Stimulated activated naive B cell treated with anti-CD40 and anti-IgM and Interleukin-4, amounts not matched to agents 10 μg/mL and 1 μg/mL and 100 μg/mL, for 72 hours (primary cell): Measurements from ENCODE around the gene S100A4.

Experiments used
- ATAC-seq, 2 donors: fragments of 150-1000 bp; cut with Tn5 transposase; replicated peaks; 2 replicates each; pipeline ENCODE4 v1.10.0; 2021; ENCODE audit warnings: moderate library complexity in 1 of 2
- DNase-seq: peaks from one replicate; pipeline ENCODE4 v3.0.0; 2021
- H3K27ac Mint-ChIP-seq: one replicate; pipeline ENCODE4 v1.8.0; 2022; ENCODE audit warnings: mild to moderate bottlenecking, mixed read lengths
- H3K27me3 Mint-ChIP-seq, 2 donors: one replicate each; pipeline ENCODE4 v1.8.0; 2022; ENCODE audit warnings: mixed read lengths in 2 of 2
- H3K36me3 Mint-ChIP-seq, 2 donors: one replicate each; pipeline ENCODE4 v1.8.0; 2022; ENCODE audit warnings: mixed read lengths in 2 of 2, mild to moderate bottlenecking in 1 of 2
- H3K4me1 Mint-ChIP-seq, 2 donors: one replicate each; pipeline ENCODE4 v1.8.0; 2022; ENCODE audit warnings: mixed read lengths in 2 of 2, mild to moderate bottlenecking in 1 of 2
- H3K4me3 Mint-ChIP-seq, 2 donors: one replicate each; pipeline ENCODE4 v1.8.0; 2022; ENCODE audit warnings: mild to moderate bottlenecking in 2 of 2, mixed read lengths in 2 of 2, moderate library complexity in 1 of 2
- H3K9me3 Mint-ChIP-seq, 2 donors: one replicate each; pipeline ENCODE4 v1.8.0; 2022; ENCODE audit warnings: mixed read lengths in 2 of 2, mild to moderate bottlenecking in 1 of 2

S100A4 gene

DNA sequence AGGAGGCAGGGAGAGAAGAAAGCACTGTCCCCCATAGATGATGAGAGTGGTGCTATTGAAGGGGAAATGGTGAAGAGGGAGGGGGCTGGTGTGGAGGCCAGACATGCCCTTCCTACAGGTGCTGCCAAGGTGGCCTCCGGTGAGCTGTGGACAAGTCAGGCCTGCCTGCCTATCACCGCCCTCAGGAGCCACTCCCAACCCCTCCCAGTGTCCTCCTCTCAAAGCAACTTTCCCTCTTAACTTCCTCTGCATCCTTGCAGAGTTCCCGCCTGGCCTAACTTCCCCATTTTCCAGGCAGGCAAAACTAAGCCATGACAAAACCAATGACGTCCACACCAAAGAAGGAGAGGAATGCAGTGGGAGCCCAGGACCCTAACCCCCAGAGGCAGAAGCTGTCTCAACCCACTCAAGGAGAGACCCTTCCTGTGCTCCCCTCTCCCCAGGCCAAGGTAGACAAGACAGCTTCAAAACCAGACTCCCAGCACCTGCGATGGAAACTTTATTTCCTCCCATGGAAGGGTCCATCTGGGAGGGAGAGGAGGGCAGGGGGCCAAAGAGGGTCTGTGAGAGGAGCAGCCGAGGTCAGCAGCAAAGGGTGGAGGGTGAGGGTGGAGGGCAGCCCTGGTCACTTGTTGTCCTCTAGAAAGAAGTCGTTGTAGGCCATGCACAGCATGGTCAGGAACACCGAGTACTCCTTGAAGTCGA is 8.8 kb downstream of the S100A4 start:
- peaks cover 60 to 74% of the 10 kb centered on the region in 2 donors for H3K4me1 Mint-ChIP-seq
- DNase-seq, result no peak
- peak overlapping the region; percentile 89 to 96 for H3K4me3 Mint-ChIP-seq
- H3K9me3 Mint-ChIP-seq, result peaks cover 0 to 5% of the 10 kb centered on the region in 2 donors
- no peaks in the 10 kb centered on the region for H3K27me3 Mint-ChIP-seq
- H3K27ac Mint-ChIP-seq, result peak overlapping the region; percentile 97
- no peak for ATAC-seq
- peaks cover 7 to 19% of the 10 kb centered on the region in 2 donors for H3K36me3 Mint-ChIP-seq

DNA sequence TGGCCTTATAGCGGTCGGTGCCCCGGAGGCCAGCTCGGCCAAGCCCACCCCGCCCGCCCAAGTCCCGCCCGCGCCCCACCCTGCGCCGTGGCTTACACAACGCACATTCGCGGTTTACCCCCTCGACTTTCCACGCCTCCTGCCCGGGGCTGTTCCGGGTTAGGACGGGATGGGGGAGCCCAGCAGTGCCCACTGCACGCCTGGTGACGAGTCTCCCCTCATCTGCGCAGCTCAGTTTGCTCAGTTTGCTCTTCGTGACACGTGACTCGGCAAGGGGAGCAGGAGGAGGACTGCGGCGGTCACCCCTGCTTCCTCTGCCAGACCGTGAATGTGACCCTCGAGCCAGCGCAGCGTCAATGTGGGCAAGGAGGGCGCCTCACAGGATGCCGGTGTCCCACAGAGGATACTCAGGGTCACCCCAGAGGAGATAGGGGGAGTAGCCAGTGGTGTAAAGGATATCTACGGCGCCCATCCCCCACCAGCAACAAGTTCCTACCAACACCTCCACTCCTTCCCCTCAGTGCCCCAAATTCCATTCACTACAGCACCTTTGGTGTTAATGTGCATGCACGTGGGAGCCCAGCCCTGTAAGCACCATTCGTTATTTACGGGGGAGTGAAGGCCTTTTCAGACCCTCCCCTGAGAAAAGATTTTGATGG is 9.5 kb downstream of the S100A4 start:
- peak; percentile 63 for DNase-seq
- Mint-ChIP-seq H3K9me3 (peaks cover 0 to 4% of the 10 kb centered on the region in 2 donors), H3K4me1 (peaks cover 53 to 67% of the 10 kb centered on the region in 2 donors), H3K27ac (peak overlapping the region; percentile 97), H3K36me3 (peaks cover 7 to 16% of the 10 kb centered on the region in 2 donors), H3K27me3 (no peaks in the 10 kb centered on the region), H3K4me3 (peak overlapping the region; percentile 89 to 96)
- ATAC-seq, result peak; percentile 80 to 82

DNA sequence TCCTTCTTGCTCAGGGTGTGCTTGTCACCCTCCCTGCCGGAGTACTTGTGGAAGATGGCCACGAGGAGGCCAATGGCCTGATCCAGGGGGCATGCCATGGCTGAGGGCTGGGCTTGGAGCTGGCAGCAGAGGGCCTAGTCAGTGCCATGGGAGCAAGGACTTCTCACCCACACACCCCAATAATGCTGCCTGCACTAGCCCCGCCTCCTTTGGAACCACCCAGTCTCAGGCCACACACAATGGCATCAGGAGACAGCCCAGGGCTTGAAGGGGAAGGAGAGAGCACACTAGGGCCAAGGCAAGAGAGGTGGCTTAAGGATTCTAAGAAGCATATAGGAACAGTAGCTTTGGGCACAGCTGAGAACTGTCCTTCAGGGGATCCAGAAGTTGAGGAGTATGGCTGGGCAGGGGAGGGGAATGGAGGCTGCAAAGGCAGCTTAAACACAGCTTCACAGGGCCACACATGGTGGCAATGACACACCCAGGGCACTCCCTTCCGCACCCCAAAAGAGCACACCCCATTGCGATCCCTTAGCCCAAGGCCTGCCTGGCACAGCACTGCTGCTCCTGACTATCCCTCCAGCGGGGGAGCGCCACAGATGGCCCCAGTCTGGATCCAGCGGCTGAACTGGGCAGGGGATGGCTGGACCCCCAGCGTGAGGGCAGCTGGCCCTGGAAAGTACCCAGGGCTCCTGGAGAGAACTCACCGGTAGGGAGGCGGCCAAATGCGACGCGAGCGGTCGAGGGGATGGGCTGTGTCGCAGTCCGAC is 10.2 kb downstream of the S100A4 start, which contains the start of gene S100A6:
S100A6 (minus strand) TSS at position 750 of the 770 bp plus-strand sequence; CDS start at position 98, 652 bp downstream.
- no peak for DNase-seq
- peak; percentile 47 to 53 for ATAC-seq
- Mint-ChIP-seq H3K27me3 (no peaks in the 10 kb centered on the region), H3K36me3 (peaks cover 7 to 16% of the 10 kb centered on the region in 2 donors), H3K4me3 (peak within 1 kb of the TSS; percentile 89 to 96), H3K4me1 (peaks cover 47 to 60% of the 10 kb centered on the region in 2 donors), H3K27ac (peak within 1 kb of the TSS; percentile 97), H3K9me3 (peaks cover 0 to 2% of the 10 kb centered on the region in 2 donors)

DNA sequence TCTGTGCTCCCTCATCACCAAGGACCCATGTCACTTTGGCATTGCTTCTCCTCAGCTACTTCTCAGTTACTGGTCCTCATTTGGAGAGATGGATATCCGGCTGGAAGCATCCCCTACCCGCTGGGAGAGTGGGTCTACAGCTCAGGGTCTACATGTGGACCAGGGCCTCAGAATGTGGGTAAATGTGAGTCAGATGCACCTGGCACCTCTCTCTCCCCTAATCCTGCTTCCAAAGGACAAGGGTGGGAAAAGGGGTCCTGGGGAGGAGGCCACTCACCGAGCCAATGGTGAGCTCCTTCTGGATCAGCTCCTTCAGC is 10.7 kb downstream of the S100A4 start:
- DNase-seq, result no peak
- no peak overlapping the region for H3K27ac Mint-ChIP-seq
- peaks cover 41 to 54% of the 10 kb centered on the region in 2 donors for H3K4me1 Mint-ChIP-seq
- no peaks in the 10 kb centered on the region for H3K27me3 Mint-ChIP-seq
- H3K9me3 Mint-ChIP-seq, result no peaks in the 10 kb centered on the region
- peak overlapping the region; percentile 89 to 96 for H3K4me3 Mint-ChIP-seq
- peaks cover 7 to 16% of the 10 kb centered on the region in 2 donors for H3K36me3 Mint-ChIP-seq
- ATAC-seq, result no peak

DNA sequence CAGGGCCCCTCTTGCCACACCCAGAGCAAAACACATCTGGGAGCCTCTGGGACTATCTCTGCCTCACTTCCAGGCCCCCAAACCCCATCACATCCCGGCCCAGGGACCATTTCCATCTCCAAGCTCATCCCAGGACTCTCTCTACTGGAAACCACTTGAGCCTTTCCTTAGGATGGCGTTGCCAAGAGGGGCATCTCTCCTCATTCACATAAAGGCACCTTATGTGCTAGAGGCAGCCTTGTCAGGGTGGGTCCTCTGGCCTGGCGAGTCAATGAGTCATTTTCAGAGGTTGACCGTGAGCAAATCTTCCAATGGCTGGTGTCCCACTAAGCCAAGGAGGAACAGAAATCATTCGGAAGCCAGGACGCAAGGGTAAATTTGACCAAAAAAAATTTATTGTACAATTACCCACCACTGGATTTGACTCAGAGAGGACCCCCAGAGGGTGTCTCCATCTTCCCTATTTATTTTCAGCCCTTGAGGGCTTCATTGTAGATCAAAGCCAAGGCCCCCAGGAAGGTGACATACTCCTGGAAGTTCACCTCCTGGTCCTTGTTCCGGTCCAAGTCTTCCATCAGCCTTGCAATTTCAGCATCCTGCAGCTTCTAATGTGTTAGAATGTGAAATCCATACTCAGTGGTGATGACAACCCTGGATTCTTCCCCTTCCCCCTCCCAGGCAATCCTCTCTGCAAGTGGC is 11.2 kb downstream of the S100A4 start:
- DNase-seq, result no peak

DNA sequence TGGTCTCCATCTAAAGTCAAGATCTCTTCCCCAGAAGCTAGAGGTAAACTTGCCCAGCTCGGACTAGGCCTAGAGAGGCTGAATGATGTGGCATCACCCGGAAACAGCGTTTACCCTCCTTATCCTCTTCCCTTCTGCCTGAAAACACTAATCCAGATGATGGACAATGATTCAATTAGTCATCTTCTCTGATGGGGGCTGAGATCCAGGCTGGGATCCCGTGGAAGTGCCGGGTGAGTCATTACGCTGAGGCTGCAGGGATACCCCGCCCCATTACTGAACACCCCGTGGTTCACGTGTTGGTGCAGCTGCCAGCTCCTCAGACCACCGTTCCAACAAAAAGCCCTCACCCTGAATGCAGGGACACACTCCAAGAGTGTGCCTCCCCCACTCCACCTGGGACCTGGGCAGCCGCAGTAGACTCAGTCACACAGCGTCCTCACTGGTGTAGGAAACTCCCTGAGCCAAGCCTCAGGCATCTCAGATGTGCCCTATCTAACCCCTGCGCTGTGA is 11.9 kb downstream of the S100A4 start:
- H3K4me3 Mint-ChIP-seq, result peak overlapping the region; percentile 11 to 47
- ATAC-seq, result no peak
- H3K27ac Mint-ChIP-seq, result no peak overlapping the region

More for the DNA sequence above, 11.2 kb downstream of the S100A4 start:
- Mint-ChIP-seq H3K27ac (no peak overlapping the region), H3K36me3 (peaks cover 7 to 16% of the 10 kb centered on the region in 2 donors), H3K27me3 (no peaks in the 10 kb centered on the region), H3K9me3 (no peaks in the 10 kb centered on the region), H3K4me1 (peaks cover 36 to 49% of the 10 kb centered on the region in 2 donors), H3K4me3 (peak overlapping the region; percentile 89 to 96)
- no peak for ATAC-seq

DNA sequence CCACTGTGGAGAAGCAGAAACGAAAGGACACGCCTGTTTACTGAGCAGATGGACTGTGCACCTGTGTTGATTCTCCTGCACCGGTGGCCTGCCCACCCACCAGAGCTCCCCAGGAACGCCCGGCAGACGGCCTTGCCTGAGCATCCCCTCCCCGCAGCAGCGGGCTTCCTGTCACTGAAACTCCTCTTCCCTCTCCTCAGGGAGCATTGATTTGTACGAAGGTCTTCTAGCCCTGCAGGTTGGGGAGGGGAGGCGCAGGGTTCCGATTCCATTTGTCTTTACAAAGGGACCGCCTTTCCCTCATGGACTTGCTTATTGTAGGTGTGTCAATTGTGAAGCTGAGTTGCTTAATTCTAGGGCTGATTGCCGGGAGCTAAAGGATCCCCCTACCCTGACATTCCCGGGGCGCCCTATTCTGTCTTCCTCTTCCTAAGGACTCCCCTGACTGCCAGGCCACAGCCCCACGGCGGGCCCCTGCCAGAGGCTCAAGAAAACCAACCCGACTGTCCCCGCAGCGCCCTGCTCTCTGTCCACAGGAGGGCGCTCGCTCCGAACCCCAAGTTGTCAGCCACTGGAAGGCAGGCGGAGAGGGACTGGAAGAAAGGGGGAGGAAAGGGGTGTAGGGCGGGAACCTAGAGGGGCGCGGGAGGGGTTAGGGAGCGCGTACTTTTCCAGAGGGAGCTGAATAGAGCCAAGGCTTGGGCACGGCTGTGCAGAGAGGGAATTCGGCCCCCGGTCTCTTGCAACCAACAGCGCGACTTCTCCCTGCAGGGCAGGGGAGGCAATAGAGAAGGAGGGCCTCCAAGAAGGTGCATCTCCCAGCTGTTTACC is 12.6 kb downstream of the S100A4 start:
- peak overlapping the region; percentile 6 to 18 for H3K4me3 Mint-ChIP-seq
- peak; percentile 35 for DNase-seq
- peak overlapping the region; percentile 6 for H3K27ac Mint-ChIP-seq
- peaks cover 36 to 48% of the 10 kb centered on the region in 2 donors for H3K4me1 Mint-ChIP-seq
- H3K9me3 Mint-ChIP-seq, result no peaks in the 10 kb centered on the region
- peaks cover 7 to 16% of the 10 kb centered on the region in 2 donors for H3K36me3 Mint-ChIP-seq
- ATAC-seq, result peak; percentile 28 to 35
- no peaks in the 10 kb centered on the region for H3K27me3 Mint-ChIP-seq

More for the DNA sequence above, 11.9 kb downstream of the S100A4 start:
- Mint-ChIP-seq H3K27me3 (no peaks in the 10 kb centered on the region), H3K9me3 (no peaks in the 10 kb centered on the region), H3K36me3 (peaks cover 7 to 16% of the 10 kb centered on the region in 2 donors), H3K4me1 (peaks cover 36 to 48% of the 10 kb centered on the region in 2 donors)
- DNase-seq, result no peak

DNA sequence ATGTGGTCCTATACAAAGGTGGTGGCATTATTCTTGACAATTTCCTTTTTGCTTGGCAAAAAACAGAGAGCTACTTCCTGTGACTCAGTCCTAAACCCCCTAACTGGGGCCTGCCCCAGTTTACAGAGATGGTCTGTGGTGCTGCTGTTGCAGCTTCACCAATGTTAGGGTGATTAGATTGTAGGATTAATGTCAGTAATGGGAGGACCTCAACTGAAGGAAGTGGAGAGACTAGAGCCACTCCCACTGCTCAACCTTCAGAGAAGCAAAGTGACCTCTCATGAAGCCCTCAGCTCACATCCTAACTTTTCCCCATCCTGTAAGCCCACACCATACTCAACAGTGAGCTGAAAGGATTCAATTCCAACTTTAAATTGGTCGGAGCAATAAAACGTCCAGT is 13.4 kb downstream of the S100A4 start:
- Mint-ChIP-seq H3K4me3 (no peak overlapping the region), H3K9me3 (no peaks in the 10 kb centered on the region), H3K27me3 (no peaks in the 10 kb centered on the region), H3K36me3 (peaks cover 7 to 16% of the 10 kb centered on the region in 2 donors), H3K4me1 (peaks cover 36 to 48% of the 10 kb centered on the region in 2 donors), H3K27ac (peak overlapping the region; percentile 9)
- ATAC-seq, result no peak
- DNase-seq, result no peak

DNA sequence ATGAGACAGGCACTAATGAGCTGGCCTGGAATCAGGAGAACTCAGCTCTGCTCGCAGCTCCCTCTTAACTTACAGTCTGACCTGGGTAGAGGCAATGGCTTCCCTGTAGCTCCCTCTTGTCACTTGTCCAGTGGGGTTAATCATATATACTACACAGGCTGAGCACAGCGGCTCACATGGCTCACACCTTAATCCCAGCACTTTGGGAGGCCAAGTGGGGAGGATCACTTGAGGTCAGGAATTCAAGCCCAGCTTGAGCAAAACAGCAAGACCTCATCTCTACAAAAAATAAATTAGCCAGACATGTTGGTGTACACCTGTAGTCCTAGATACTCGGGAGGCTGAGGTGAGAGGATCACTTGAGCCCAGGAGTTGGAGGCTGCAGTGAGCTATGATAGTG is 14.0 kb downstream of the S100A4 start:
- Mint-ChIP-seq H3K9me3 (no peaks in the 10 kb centered on the region), H3K36me3 (peaks cover 7 to 16% of the 10 kb centered on the region in 2 donors), H3K27ac (no peak overlapping the region), H3K27me3 (no peaks in the 10 kb centered on the region), H3K4me3 (no peak overlapping the region), H3K4me1 (peaks cover 34 to 44% of the 10 kb centered on the region in 2 donors)
- no peak for DNase-seq
- no peak for ATAC-seq

DNA sequence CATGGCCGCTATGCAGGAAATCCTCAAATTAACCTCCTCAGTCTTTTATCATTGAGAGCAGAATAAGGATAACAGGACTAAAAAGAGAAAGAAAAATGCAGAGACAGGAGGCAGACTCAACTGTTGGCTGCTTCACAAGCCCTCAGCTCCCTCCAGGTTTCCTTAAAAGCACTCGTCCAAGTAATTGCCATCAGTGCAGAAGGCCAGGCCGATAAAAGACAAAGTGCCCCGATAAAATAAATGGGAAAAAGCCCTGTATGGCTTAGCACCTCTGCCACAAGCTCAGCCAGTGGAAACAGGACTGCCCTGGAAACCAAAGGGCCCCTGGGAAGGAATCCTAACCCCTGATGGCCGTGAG is 17.9 kb downstream of the S100A4 start:
- Mint-ChIP-seq H3K4me3 (no peak overlapping the region), H3K36me3 (no peaks in the 10 kb centered on the region), H3K27ac (no peak overlapping the region), H3K4me1 (peaks cover 4 to 6% of the 10 kb centered on the region in 2 donors), H3K27me3 (no peaks in the 10 kb centered on the region), H3K9me3 (no peaks in the 10 kb centered on the region)
- DNase-seq (no peak), ATAC-seq (no peak)

DNA sequence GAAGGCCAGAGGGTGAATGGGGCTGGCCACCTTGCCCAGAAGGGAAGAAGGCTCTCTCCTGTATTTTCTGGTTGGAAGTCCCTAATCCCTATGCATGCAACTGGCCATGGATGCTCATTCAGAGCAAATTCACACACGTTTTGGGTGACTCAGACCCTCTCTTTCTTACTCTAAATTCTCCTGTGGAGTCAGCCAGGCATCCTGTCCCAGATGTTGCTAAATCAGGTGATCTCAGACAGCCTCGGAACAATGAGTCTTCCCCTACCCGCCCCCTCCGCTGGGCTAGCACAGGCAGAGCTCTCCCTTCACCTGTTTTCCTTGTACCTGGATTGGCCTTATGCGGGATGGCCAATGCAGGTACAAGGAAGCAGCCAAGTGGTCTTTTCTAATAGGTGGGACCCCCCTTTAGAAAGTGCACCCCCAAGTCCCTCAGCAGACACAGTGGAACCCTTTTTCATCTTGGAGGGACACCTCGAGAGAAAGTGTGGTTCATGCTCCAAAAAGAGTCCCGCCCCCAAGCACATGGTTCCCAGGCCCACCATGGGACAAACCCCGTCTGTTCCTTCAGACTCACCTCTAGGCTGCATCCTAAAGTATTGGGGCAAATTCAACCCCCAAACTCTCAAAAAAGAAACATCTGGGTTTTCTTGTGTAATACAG is 18.5 kb downstream of the S100A4 start:
- H3K4me1 Mint-ChIP-seq, result peaks cover 0 to 1% of the 10 kb centered on the region in 2 donors
- no peak overlapping the region for H3K4me3 Mint-ChIP-seq
- H3K27ac Mint-ChIP-seq, result no peak overlapping the region
- ATAC-seq (no peak), DNase-seq (no peak)
- no peaks in the 10 kb centered on the region for H3K9me3 Mint-ChIP-seq
- H3K36me3 Mint-ChIP-seq, result no peaks in the 10 kb centered on the region
- no peaks in the 10 kb centered on the region for H3K27me3 Mint-ChIP-seq

DNA sequence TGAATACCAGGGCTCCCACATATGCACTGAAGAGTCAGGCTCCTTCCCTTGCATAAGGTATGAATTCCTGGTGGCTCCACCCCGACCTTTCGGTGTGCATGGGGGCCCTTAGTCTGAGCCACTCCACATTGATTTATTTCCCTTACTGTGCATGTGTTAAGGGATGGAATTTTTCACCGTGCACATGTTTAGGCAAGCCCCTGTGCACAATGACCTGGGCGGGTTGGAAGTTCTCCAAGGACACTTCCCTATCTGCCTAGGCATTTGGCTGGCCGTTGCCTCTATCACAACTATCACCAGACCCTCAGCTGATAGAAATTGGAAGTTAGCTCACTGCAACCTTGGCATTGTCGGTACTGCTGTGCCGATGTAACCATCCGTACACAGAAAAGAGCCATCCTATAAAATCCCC is 19.5 kb downstream of the S100A4 start:
- Mint-ChIP-seq H3K27ac (no peak overlapping the region), H3K9me3 (no peaks in the 10 kb centered on the region), H3K27me3 (no peaks in the 10 kb centered on the region), H3K4me1 (no peaks in the 10 kb centered on the region), H3K4me3 (no peak overlapping the region), H3K36me3 (no peaks in the 10 kb centered on the region)
- no peak for DNase-seq
- no peak for ATAC-seq
